Urinary bladder (tissue), 4 donors: ENCODE measurements around the gene NAA16. TPM values are rescaled to one million over a fixed set of nuclear protein-coding genes. Genes with fewer than 3 reads are reported as not detected.

Experiments
- DNase-seq: peaks from one replicate; pipeline ENCODE4 v3.0.0-alpha.2; 2015; ENCODE audit errors: extremely low spot score
- H3K27ac ChIP-seq: one replicate; pipeline ENCODE4 v1.5.1; 2013; ENCODE audit warnings: low read depth, mild to moderate bottlenecking, moderate library complexity
- H3K36me3 ChIP-seq: one replicate; pipeline ENCODE4 v1.6.1; 2013; ENCODE audit warnings: mild to moderate bottlenecking, moderate library complexity; ENCODE audit not compliant: insufficient read depth
- H3K4me1 ChIP-seq: one replicate; pipeline ENCODE4 v1.6.1; 2013; ENCODE audit warnings: mild to moderate bottlenecking, moderate library complexity; ENCODE audit not compliant: insufficient read depth
- H3K4me3 ChIP-seq: one replicate; pipeline ENCODE4 v1.5.1; 2013; ENCODE audit warnings: low read depth, low read length
- WGBS: extraction: QIAGEN DNeasy Blood & Tissue Kit; methylation state at CpG from one replicate; pipeline ENCODE4 v1.1.7; 2013; 5-methylcytosine and 5-hydroxymethylcytosine counted together
- polyA plus RNA-seq: library from polyadenylated mRNA; stranded (reverse); fragments of 200-250 nt; gene quantifications from one replicate; pipeline ENCODE4 v1.2.3, GENCODE V29; 2013
- total RNA-seq: library from RNA; depleted of rRNA; stranded (reverse); fragments of >200 nt; gene quantifications from one replicate; pipeline ENCODE4 v1.2.3, GENCODE V29; 2014
- donor health status: healthy with polysubstance abuse.
- donor health status: healthy.

NAA16 gene
- total and polyA plus RNA-seq, 2 donors = 10.6 to 53.8 TPM

GRCh38 chr13:41313117-41313516 lies 2.0 kb downstream of the NAA16 start:
- Histone ChIP-seq H3K4me3 (peak overlapping the region; percentile 9), H3K27ac (no peak overlapping the region), H3K4me1 (no peaks in the 10 kb centered on the region), H3K36me3 (no peaks in the 10 kb centered on the region)
- DNase-seq = no peak
- WGBS = 42% methylated on average over 5 of the region's 5 CpGs

GRCh38 chr13:41313659-41314197 lies 2.7 kb downstream of the NAA16 start:
- no peak for DNase-seq
- 72% methylated on average over 6 of the region's 6 CpGs for WGBS
- Histone ChIP-seq H3K36me3 (no peaks in the 10 kb centered on the region), H3K27ac (no peak overlapping the region), H3K4me1 (no peaks in the 10 kb centered on the region), H3K4me3 (no peak overlapping the region)

- H3K27ac ChIP-seq = no peak overlapping the region
- no peak overlapping the region for H3K4me3 ChIP-seq
- H3K4me1 ChIP-seq = no peaks in the 10 kb centered on the region
- WGBS = 94% methylated on average over 5 of the region's 5 CpGs
- DNase-seq = no peak
- no peaks in the 10 kb centered on the region for H3K36me3 ChIP-seq
These were observed 4.5 kb downstream of the NAA16 start for GRCh38 chr13:41315443-41316047.

- no peaks in the 10 kb centered on the region for H3K4me1 ChIP-seq
- no peak overlapping the region for H3K27ac ChIP-seq
- 87% methylated on average over 1 of the region's 1 CpG for WGBS
- H3K4me3 ChIP-seq = no peak overlapping the region
- DNase-seq = no peak
- H3K36me3 ChIP-seq = no peaks in the 10 kb centered on the region
These were observed 6.2 kb downstream of the NAA16 start for GRCh38 chr13:41317243-41317642.

- no peak for DNase-seq
- WGBS = 78% methylated on average over 2 of the region's 2 CpGs
- Histone ChIP-seq H3K36me3 (peaks cover 4% of the 10 kb centered on the region), H3K27ac (no peak overlapping the region), H3K4me3 (no peak overlapping the region), H3K4me1 (no peaks in the 10 kb centered on the region)
These were observed 14.7 kb downstream of the NAA16 start for GRCh38 chr13:41325752-41326151.

GRCh38 chr13:41326661-41327060 lies 15.6 kb downstream of the NAA16 start:
- H3K4me1 ChIP-seq = no peaks in the 10 kb centered on the region
- H3K36me3 ChIP-seq = peaks cover 4% of the 10 kb centered on the region
- WGBS = 81% methylated on average over 1 of the region's 1 CpG
- H3K4me3 ChIP-seq = no peak overlapping the region
- no peak for DNase-seq
- H3K27ac ChIP-seq = no peak overlapping the region

- DNase-seq = no peak
- Histone ChIP-seq H3K36me3 (peaks cover 4% of the 10 kb centered on the region), H3K4me1 (no peaks in the 10 kb centered on the region), H3K27ac (no peak overlapping the region), H3K4me3 (no peak overlapping the region)
- WGBS = 83% methylated on average over 3 of the region's 3 CpGs
These were observed 17.1 kb downstream of the NAA16 start for GRCh38 chr13:41327994-41328790.

GRCh38 chr13:41332829-41333228 lies 21.8 kb downstream of the NAA16 start:
- no peak for DNase-seq
- WGBS = 94% methylated on average over 1 of the region's 1 CpG
- H3K27ac ChIP-seq = no peak overlapping the region
- H3K36me3 ChIP-seq = no peaks in the 10 kb centered on the region
- no peak overlapping the region for H3K4me3 ChIP-seq
- no peaks in the 10 kb centered on the region for H3K4me1 ChIP-seq

- 66% methylated on average over 4 of the region's 4 CpGs for WGBS
- no peak for DNase-seq
- H3K4me1 ChIP-seq = no peaks in the 10 kb centered on the region
- H3K4me3 ChIP-seq = no peak overlapping the region
- no peak overlapping the region for H3K27ac ChIP-seq
- H3K36me3 ChIP-seq = no peaks in the 10 kb centered on the region
These were observed 23.7 kb downstream of the NAA16 start for GRCh38 chr13:41334810-41335209.

GRCh38 chr13:41344358-41344757 lies 33.3 kb downstream of the NAA16 start:
- Histone ChIP-seq H3K36me3 (no peaks in the 10 kb centered on the region), H3K4me1 (no peaks in the 10 kb centered on the region), H3K4me3 (no peak overlapping the region), H3K27ac (no peak overlapping the region)
- DNase-seq = no peak
- 94% methylated on average over 4 of the region's 4 CpGs for WGBS

GRCh38 chr13:41345165-41345913 lies 34.3 kb downstream of the NAA16 start:
- DNase-seq = no peak
- Histone ChIP-seq H3K4me1 (no peaks in the 10 kb centered on the region), H3K27ac (no peak overlapping the region), H3K36me3 (no peaks in the 10 kb centered on the region), H3K4me3 (no peak overlapping the region)
- whole genome bisulfite sequencing = 81% methylated on average over 9 of the region's 9 CpGs

GRCh38 chr13:41345914-41346589 lies 35.0 kb downstream of the NAA16 start:
- DNase-seq = no peak
- 67% methylated on average over 9 of the region's 9 CpGs for WGBS
- Histone ChIP-seq H3K27ac (no peak overlapping the region), H3K36me3 (no peaks in the 10 kb centered on the region), H3K4me3 (no peak overlapping the region), H3K4me1 (no peaks in the 10 kb centered on the region)
